HG03025 (cell line): Measurements from ENCODE around the gene TRIM68.

Experiments used
- ATAC-seq: cut with Tn5 transposase; IDR thresholded peaks from one replicate; pipeline ENCODE4 v1.9.1; 2021; ENCODE audit warnings: mild to moderate bottlenecking, moderate library complexity; ENCODE audit not compliant: unreplicated experiment, low FRiP score

Gene TRIM68

GRCh38 chr11:4607096-4607495, 935 bp downstream of the TRIM68 start:
- no peak for ATAC-seq

DNA sequence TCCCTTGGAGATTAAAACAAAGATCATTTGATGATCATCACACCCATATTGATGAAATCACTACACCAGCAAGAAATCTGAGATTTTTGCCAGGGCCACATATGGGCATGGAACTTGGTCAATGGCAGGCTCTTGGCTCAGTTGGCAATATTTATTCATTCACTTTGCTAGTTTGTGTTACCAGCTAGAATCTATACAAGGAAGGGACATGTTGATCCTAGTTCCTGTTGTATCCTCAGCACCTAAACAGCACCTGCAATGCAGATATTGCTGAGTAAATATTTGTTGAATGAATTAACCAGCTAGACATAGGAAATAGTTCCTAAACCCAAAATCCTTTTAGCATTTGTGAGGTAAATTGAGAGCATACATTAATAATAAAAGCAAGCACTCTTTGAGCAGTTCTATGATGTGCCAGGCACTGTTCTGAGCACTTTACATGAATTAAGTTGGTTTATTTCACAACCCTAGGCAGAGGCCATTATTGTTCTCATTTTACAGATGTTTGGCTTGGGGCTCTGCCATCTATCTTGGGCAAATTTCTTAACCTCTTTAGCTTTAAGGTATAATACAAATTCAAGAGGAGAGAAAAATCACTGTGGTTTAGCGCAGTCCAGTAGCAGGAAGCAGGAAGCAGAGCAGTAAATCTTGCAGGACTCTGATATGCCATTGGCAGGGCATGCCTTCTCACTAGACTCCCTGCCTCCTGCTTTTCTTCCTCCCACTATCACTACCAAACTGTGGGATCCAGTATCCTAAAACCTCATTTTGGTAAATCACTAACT, 1.6 kb downstream of the TRIM68 start:
- ATAC-seq, result no peak

DNA sequence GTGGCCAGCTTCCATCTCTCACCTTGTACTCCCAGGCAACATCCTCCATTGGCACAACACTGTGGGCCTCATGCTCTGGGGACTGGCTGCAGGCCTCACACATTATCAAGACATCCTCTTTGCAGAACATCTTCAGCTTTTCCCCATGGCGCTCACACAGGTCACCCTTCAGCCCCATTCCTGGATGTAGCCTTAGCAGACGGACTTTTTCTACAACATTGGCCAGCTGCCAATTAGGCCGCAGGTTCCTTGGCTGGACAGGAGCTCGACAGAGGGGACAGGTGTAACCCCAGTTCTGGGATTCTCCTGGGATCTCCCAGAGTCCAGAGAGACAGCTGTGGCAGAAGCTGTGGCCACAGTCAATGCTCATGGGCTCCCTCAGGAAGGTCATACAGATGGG, 3.0 kb downstream of the TRIM68 start:
- ATAC-seq, result no peak

GRCh38 chr11:4593739-4594138, 14.3 kb downstream of the TRIM68 start, which contains the start of gene OR52I1:
Gene OR52I1 (plus strand): TSS chr11:4594039. CDS start chr11:4594039, 0 bp downstream.
- no peak for ATAC-seq

DNA sequence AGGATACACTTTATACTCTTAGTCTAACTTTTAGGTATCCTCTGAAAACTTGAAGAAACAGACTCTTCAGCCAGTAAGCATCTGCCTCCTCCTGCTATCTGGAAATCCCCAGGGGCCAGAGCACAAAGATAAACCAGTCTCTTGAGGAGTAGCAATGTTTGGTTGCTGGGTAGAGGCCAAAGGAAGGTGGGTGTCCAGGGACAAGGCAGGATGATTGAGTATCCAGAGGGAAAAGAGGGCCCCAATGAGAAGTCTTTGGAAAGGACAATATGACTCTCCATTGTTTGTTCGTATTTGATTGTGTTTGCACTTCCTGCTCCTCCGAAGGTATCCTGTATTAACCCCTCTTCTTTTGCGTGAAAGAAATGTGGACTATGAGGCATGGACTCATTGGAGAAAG, 19.0 kb downstream of the TRIM68 start:
- ATAC-seq, result no peak

- ATAC-seq, result no peak
Observed at GRCh38 chr11:4581443-4581842, 26.6 kb downstream of the TRIM68 start, which contains the start of gene OR52I2. Gene OR52I2 (plus strand): TSS chr11:4581743.

GRCh38 chr11:4580124-4580523, 27.9 kb downstream of the TRIM68 start:
- ATAC-seq, result no peak

DNA sequence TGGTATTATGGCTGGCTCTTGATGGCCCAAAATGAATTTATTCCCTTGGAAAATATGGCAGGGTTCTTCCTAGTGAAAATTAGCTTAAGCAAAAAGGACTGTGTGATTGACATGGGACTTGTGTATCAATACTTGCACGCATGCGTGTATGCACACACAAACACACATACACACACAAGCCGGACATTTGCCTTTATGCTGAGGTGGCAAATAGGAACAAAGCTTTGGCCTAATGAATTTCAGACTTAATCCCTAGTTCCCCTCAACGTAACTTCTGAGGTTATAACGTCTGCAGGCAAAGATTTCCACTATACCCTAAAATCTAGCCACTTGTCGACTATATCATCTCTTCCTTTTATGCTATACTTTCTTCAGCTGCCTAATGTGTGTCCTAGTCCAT, 29.4 kb downstream of the TRIM68 start:
- no peak for ATAC-seq

- no peak for ATAC-seq
Observed at GRCh38 chr11:4577761-4578160, 30.3 kb downstream of the TRIM68 start.

DNA sequence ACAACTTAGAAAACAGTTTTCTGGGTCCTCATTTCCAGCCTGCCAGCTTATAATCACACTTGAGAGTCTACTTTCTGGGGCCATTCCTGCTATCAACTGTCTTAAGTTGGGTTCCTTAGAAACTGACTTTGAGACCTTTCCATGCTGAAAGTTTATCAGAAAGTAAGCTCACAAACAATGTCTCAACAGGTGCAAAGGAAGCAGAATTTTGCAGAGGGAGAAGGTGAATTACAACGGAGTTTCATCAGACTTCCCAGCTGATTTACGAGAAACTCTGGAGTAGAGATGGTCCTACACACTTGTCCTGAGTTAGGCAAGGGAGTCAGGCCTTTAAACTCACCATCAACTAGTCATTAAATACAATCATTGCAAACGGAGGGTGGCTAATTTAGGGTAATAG, 31.2 kb downstream of the TRIM68 start:
- no peak for ATAC-seq

DNA sequence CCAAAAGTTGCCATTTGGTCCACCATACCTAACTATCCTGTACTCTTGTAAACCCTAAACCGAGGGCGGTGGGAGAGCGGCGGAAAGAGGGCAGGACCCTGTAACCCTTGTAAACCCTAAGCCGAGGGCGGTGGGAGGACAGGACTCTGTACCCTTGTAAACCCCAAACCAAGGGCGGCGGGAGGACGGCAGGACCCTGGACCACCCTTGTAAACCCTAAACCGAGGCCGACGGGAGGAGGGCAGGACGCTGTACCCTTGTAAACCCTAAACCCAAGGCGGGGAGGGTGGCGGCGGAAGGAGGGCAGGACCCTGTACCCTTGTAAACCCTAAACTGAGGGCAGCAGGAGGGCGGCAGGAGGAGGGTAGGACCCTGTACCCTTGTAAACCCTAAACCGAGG, 39.0 kb downstream of the TRIM68 start:
- ATAC-seq, result no peak

DNA sequence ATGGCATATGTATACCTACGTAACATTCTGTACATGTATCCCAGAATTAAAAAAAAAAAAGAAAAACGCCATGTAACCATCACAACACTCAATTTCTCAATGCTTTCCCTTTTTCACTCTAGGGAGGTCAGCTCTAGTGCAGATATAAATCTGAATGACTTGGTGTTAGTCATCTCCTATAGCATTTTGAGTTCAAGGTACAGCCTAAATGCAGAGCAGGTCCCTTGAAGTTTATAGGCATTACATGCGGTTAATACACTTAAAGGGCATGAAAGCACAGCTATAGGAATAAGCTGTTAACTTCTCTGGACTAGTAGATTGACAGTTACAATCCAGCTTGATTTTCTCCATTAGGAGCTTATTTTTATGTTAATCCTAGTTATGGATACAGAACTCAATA, 42.7 kb downstream of the TRIM68 start:
- no peak for ATAC-seq

DNA sequence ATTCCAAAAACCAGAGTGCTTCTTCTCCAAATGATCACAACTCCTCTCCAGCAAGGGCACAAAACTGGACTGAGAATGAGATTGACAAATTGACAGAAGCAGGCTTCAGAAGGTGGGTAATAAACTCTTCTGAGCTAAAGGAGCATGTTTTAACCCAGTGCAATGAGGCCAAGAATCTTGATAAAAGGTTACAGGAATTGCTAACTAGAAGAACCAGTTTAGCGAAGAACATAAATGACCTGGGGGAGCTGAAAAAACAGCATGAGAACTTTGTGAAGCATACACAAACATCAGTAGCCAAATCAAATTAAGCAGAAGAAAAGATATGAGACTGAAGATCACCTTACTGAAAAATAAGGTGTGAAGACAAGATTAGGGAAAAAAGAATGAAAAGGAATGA, 47.6 kb downstream of the TRIM68 start:
- ATAC-seq, result no peak

DNA sequence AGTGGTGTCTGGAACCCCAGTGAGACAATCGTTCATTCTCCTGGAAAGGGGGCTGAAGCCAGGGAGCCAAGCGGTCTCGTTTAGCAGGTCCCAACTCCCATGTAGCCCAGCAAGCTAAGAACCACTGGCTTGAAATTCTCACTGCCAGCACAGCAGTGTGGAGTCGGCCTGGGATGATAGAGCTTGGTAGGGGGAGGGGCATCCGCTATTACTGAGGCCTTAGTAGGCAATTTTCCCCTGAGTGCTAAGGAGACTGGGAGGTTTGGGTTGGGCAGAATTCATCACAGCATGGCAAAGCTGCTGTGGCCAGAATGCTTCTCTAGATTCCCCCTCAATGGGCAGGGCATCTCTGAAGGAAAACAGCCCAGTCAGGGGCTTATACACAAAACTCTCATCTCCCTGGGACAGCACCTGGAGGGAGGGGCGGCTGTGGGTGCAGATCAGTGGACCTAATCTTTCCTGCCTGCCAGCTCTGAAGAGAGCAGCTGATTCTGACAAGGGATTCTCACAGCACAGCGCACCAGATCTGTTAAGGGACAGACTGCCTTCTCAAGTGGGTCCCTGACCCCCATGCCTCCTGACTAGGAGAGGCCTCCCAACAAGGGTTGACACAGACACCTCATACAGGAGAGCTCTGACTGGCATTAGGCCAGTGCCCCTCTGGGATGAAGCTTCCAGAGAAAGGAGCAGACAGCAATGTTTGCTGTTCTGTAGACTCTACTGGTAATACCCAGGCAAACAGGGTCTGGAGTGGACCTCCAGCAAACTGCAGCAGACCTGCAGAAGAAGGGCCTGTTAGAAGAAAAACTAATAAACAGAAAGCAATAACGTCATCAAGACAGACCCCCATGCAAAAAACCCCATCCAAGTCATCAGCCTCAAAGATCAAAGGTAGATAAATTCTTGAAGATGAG, 48.2 kb downstream of the TRIM68 start:
- ATAC-seq, result no peak

DNA sequence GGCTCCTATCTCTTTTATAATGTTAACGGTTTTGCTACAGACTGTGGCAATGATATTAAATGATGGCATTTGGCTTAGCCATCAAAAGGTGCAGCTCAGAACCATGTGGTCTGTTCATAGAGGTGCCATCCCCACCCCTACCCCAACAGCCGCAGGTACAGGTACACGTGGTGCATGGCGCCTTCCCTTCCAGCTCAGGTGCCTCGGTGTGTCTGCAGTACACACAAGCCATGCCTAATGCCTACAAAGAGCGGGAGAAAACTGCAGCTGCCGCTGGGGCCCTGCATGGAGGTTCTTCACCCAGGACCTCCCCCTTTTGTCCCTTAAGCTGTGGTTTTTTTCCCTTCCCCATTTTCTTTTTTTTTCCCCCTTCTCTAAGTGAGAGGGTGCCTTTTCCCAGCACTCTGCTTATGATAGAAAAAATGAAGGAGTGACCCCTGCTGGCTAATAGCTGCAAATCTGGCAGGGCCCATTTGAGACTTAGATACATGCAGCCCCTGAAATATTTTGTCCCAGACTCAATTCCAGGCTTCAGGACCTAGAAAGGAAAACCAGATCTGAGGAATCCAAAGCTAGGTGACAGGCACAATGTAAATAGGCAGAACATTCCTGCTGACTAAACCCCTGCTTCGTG, 56.6 kb downstream of the TRIM68 start:
- no peak for ATAC-seq
